ENCODE results near the gene KMT2A.

The KMT2A gene

GRCh38 chr11:118533769-118534729, 97.8 kb downstream of the KMT2A start:
- no peak for DNase-seq

- no peak for DNase-seq
These were observed 99.0 kb downstream of the KMT2A start for GRCh38 chr11:118535261-118535660.

- no peak for DNase-seq
These were observed 100.4 kb downstream of the KMT2A start for GRCh38 chr11:118536726-118537125.

- no peak for DNase-seq
These were observed 101.2 kb downstream of the KMT2A start for GRCh38 chr11:118537409-118537980.

- no peak for DNase-seq
These were observed 107.8 kb downstream of the KMT2A start for GRCh38 chr11:118544010-118544646.

GRCh38 chr11:118544647-118545010, 108.3 kb downstream of the KMT2A start:
- no peak for DNase-seq

- DNase-seq, result no peak
These were observed 109.2 kb downstream of the KMT2A start for GRCh38 chr11:118545533-118545932.

GRCh38 chr11:118547132-118547531, 110.8 kb downstream of the KMT2A start:
- DNase-seq, result no peak

GRCh38 chr11:118552341-118552740, 116.0 kb downstream of the KMT2A start:
- no peak for DNase-seq

- DNase-seq, result no peak
These were observed 124.5 kb downstream of the KMT2A start for GRCh38 chr11:118560806-118561205.

GRCh38 chr11:118565051-118565450, 128.8 kb downstream of the KMT2A start:
- no peak for DNase-seq

- no peak for DNase-seq
These were observed 133.4 kb downstream of the KMT2A start for GRCh38 chr11:118569670-118570069.

- no peak for DNase-seq
These were observed 134.5 kb downstream of the KMT2A start for GRCh38 chr11:118570787-118571186.

- peak in 1 of 2 donors; percentile 4 for DNase-seq
These were observed 135.4 kb downstream of the KMT2A start for GRCh38 chr11:118571701-118572060.

- DNase-seq, result peak; percentile 56 to 66
These were observed 136.0 kb downstream of the KMT2A start, which contains the start of gene ARCN1 for GRCh38 chr11:118572061-118572980. Gene ARCN1, plus strand, starts transcription at chr11:118572409. Its CDS starts 139 bp downstream, at chr11:118572548.

GRCh38 chr11:118572981-118573550, 136.8 kb downstream of the KMT2A start:
- DNase-seq, result peak; percentile 10 to 19

- no peak for DNase-seq
These were observed 138.3 kb downstream of the KMT2A start for GRCh38 chr11:118574636-118575035.
